ENCODE results near the gene KAZN. TPM values are rescaled to one million over a fixed set of nuclear protein-coding genes. Genes with fewer than 3 reads are reported as not detected.

KAZN gene
- total RNA-seq, 3 donors from 2014 or later: 0.35 to 1.7 (median 1.2) TPM

DNA sequence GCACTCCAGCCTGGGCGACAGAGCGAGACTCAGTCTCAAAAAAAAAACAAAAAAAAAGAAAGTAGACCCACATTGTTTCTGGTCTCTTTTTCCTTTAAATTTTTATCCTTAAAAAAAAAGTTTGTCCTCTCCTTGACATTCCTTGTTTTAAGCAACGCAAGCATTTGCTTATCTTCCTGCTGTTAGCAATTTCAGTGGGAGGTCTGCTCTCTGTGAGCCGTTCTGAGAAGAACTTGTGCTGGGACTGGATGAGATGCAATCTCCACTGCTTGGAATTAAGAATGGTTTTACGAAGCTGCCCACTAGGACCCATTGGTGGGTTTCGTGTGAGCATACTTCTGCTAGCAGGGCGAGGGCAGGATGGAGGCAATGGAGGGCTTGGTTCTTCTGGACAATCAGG, 329.9 kb downstream of the KAZN start:
- peaks cover 44% of the 10 kb centered on the region for H3K27me3 Mint-ChIP-seq (ENCODE audit: low read depth)
- DNase-seq (no peak), ATAC-seq (no peak)
- H3K9me3 Mint-ChIP-seq: no peaks in the 10 kb centered on the region
- H3K4me1 Mint-ChIP-seq (ENCODE audit: low read depth): peaks cover 6% of the 10 kb centered on the region
- H3K4me3 Mint-ChIP-seq: no peak overlapping the region
- H3K36me3 Mint-ChIP-seq (ENCODE audit: insufficient read depth): no peaks in the 10 kb centered on the region

DNA sequence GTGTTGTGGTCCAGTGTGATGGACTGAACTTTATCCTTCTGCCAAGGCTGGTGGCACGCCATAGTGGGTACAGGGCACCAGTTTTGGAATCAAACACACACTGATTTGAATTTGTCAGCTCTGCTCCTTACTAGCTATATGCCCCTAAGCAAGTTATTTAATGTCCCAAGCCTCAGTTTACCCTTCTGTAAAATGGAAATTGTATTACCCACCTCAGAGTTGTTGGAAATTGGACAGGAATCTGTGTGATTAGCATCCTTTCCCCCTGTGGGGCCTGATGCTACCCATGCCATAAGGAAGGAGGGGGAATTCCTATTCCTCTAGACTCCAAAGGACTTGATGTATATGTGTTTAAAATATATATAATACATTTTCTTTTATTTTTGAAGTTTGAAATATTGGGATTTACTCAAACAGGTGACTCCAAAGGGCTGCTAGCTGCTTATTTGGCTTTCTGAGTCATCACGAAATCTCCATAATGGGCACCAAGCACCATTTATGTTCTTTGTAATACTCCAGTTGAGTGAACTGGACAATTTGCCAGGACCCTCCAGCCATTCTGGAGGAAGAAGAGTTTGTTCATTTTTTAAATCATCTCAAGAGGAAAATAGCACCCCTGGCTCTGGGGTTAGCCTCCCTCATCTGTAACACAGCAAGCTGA, 330.5 kb downstream of the KAZN start:
- Mint-ChIP-seq H3K9me3 (no peaks in the 10 kb centered on the region), H3K4me1 (ENCODE audit: low read depth) (peaks cover 4% of the 10 kb centered on the region), H3K36me3 (ENCODE audit: insufficient read depth) (no peaks in the 10 kb centered on the region), H3K4me3 (no peak overlapping the region), H3K27me3 (ENCODE audit: low read depth) (peaks cover 40% of the 10 kb centered on the region)
- ATAC-seq (no peak), DNase-seq (no peak)

DNA sequence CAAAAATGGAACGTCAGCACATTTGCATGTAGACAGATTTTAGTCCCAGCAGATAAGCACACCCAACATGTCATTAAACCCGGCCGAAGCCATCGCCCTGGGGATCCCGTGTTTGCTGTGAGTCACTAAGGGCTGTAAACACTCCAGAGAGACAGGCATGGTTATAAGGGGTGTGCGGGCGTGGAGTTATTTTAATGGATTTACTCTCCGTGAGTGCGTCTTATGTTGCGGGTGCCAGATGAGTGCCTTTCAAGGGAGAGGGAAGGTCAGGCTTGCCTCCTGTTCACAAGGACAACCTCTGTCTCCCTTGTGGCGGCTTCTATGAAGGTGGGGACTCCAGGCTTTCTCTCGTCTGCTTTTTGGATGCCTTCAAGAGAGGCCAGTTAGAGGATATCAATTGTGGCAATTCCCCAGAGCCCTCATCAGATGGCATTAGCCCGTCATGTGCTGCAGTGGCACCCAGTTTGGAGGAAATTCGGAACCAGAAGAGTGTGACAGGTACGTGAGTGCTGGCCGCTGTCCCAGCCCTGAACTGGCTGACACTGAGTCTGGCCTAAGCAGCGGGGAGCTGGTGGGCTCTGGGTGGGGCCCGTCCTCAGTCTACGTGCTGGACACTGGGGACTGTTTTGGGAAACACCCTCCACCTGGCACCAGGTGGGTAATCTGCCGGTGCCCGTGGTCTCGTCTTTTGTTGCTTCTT, 331.2 kb downstream of the KAZN start:
- H3K4me1 Mint-ChIP-seq (ENCODE audit: low read depth): peaks cover 4% of the 10 kb centered on the region
- no peaks in the 10 kb centered on the region for H3K36me3 Mint-ChIP-seq (ENCODE audit: insufficient read depth)
- H3K4me3 Mint-ChIP-seq: no peak overlapping the region
- H3K9me3 Mint-ChIP-seq: no peaks in the 10 kb centered on the region
- H3K27me3 Mint-ChIP-seq (ENCODE audit: low read depth): peaks cover 40% of the 10 kb centered on the region
- ATAC-seq: no peak
- DNase-seq: no peak

DNA sequence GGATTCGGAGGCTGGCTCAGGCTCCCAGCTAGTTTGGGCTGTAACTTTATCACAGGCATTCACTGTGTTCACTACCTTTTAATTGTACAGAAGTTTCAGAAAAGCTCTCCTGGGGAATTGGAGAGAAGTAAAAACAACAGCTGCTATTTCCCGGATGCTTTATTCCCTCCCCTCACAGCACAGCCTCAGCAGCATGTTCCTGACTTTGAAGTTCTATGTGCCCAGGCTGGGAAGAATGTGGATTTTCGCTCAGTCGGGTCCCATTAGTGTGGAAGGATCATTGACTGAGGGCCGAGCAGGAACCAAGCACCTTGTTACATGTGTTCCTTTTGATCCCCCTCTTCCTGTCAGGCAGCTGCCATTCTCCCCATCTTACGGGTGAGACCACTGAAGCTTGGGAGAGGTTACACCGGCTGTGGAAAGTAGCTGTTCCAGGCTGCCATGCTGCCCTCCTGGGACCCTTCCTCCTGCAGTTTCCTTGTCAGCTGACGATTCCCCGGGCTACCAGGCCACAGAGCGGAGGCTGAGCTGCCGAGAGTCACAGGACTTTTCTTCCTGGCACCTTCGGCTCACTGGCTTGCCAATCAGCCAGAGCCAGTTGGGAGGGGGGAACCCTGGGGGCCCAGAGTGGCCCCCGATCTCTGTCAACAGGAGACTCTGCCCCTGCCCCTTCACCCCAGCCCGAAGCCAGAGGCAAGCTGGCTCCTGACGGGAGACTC, 331.9 kb downstream of the KAZN start:
- ATAC-seq: no peak
- no peaks in the 10 kb centered on the region for H3K9me3 Mint-ChIP-seq
- no peak for DNase-seq
- H3K4me1 Mint-ChIP-seq (ENCODE audit: low read depth): no peaks in the 10 kb centered on the region
- no peaks in the 10 kb centered on the region for H3K36me3 Mint-ChIP-seq (ENCODE audit: insufficient read depth)
- H3K4me3 Mint-ChIP-seq: no peak overlapping the region
- peaks cover 34% of the 10 kb centered on the region for H3K27me3 Mint-ChIP-seq (ENCODE audit: low read depth)

DNA sequence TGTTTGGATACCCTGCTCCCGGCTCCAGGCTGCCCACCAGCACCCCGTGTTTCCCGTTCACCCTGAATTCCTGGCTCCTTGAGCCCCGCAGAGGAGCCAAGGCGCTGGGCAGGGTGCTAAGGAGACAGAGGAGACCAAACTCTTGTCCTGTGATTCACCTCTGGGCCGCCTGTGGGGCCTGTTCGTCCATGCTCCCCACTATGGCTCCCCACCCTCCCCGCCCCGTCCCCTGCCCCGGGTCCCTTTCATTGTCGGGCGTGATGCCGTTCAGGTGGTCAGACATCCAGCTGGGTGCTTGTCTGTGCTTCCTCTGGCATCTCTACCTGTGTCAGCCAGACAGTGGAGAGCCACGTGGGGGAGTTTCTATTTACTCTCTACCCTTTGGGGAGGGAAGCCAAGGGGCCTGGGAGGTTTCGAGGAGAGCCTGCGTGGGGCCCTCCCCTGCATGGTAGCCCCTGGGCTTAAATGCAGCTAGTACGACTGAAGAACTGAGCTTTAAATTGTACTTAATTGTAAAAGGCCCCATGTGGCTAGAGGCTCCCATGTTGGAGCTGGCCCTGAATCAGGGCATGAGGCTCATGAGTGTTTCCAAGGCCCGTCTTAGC, 333.7 kb downstream of the KAZN start:
- Mint-ChIP-seq H3K4me3 (no peak overlapping the region), H3K9me3 (no peaks in the 10 kb centered on the region), H3K4me1 (ENCODE audit: low read depth) (no peaks in the 10 kb centered on the region), H3K36me3 (ENCODE audit: insufficient read depth) (no peaks in the 10 kb centered on the region), H3K27me3 (ENCODE audit: low read depth) (peaks cover 18% of the 10 kb centered on the region)
- DNase-seq (no peak), ATAC-seq (no peak)

DNA sequence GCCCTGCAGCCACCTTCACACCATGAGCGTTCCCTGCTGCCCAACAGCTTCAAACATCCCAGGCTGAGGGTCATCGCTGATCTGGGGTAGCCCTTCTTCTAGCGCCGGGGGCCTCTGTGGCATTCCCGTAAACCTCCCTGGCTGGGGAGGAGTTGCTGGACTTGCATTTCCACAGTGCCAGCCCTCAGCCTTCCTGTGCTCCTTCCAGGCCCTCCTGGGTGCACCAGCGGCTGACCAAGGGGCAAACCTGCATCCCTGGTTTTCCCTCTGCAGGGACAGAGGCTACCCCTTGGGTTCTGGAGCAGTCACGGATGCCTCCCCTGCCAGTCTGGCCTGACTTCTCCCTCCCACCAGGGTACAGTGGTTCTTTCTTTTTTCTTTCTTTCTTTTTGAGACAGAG, 336.4 kb downstream of the KAZN start:
- DNase-seq: no peak
- H3K4me3 Mint-ChIP-seq: no peak overlapping the region
- H3K4me1 Mint-ChIP-seq (ENCODE audit: low read depth): no peaks in the 10 kb centered on the region
- no peaks in the 10 kb centered on the region for H3K27me3 Mint-ChIP-seq (ENCODE audit: low read depth)
- no peak for ATAC-seq
- H3K9me3 Mint-ChIP-seq: no peaks in the 10 kb centered on the region
- no peaks in the 10 kb centered on the region for H3K36me3 Mint-ChIP-seq (ENCODE audit: insufficient read depth)

DNA sequence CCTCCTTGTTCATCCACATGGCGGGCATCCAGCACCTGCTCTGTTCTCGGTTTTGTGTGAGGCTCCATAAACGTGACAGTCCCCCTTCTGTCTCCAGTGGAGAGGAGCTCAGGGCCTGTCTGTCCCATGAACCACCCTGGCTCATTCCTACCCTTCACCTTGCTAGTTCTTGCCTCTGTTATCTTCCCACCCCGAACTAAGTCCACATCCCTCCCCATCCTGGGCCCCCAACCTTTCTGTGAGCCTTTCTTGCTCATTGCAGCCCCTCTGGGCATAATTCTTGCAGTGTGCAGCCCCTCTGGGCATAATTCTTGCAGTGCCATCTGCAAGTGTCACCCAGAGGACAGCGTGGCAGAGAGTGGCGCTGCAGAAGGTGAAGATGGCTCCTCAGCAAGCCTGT, 338.3 kb downstream of the KAZN start:
- ATAC-seq (no peak), DNase-seq (no peak)
- no peaks in the 10 kb centered on the region for H3K4me1 Mint-ChIP-seq (ENCODE audit: low read depth)
- H3K36me3 Mint-ChIP-seq (ENCODE audit: insufficient read depth): no peaks in the 10 kb centered on the region
- no peak overlapping the region for H3K4me3 Mint-ChIP-seq
- no peaks in the 10 kb centered on the region for H3K27me3 Mint-ChIP-seq (ENCODE audit: low read depth)
- no peaks in the 10 kb centered on the region for H3K9me3 Mint-ChIP-seq

DNA sequence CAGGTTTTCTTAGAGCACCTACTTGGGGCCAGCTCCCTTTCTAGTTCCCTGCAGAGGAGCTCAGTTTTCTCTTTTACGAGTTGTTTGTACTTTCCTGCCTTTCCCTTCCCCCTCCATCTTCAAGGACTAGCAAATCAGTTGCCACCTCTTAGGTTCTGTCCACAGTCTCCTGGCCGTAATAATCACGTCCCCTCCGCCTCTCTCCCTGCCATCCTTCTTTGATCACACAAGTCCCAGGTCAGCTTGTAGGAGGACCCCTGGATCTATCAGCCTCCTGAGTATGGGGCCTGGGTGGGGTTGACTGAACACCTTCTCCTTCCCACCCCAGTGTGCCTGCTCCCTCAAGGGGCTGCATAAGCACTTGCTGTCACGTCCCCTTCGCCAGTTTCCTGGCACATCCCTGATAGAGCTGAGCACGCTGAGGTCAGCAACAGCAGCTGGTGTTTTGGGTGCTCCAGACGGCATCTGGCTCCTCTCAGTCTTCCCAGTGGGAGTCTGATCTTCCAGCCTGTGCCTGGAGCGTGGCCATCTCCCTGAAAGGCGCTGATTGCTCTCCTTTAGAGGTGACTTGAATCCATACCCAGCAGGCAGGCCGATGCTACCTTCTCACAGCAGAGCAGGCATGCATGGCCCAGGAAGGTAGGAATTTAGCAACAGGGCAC, 338.9 kb downstream of the KAZN start:
- no peak for ATAC-seq
- H3K27me3 Mint-ChIP-seq (ENCODE audit: low read depth): no peaks in the 10 kb centered on the region
- no peaks in the 10 kb centered on the region for H3K4me1 Mint-ChIP-seq (ENCODE audit: low read depth)
- DNase-seq: no peak
- H3K4me3 Mint-ChIP-seq: no peak overlapping the region
- H3K36me3 Mint-ChIP-seq (ENCODE audit: insufficient read depth): no peaks in the 10 kb centered on the region
- no peaks in the 10 kb centered on the region for H3K9me3 Mint-ChIP-seq

DNA sequence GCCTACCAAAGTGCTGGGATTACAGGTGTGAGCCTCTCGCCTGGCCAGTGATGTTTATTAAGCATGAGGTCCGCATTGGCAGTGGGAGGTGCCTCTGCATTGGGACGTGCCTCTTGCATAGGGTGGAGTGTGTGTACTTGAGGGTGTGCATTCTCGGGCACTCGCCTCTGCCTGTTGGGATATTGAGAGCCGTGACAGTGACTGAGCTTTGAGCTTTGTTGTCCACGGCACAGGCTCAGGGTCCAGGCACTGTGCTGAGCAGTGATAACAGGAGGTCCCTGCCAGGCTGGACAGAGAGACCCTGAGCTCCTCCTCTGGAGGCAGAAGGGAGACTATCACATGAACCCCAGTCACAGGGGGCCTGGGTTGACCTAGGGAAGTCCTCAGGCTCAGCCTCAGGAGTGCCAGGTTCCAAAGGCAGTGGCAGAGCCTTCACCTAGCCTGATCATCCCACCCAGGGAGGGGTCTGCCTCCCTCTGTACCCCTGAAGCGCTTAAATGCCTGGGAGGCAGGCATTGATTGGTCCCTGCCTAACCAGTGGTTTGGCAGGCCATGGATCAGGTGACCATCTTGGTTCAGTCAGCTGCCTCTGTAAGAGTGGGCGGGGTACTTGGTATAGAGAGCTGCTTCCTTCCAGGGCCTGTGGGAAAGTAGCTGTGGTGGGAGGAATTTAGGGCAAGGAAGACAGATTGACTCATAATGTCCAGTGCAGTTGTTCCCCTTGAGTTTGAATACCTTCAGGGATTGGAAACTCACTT, 341.2 kb downstream of the KAZN start:
- no peaks in the 10 kb centered on the region for H3K27me3 Mint-ChIP-seq (ENCODE audit: low read depth)
- H3K36me3 Mint-ChIP-seq (ENCODE audit: insufficient read depth): no peaks in the 10 kb centered on the region
- H3K4me1 Mint-ChIP-seq (ENCODE audit: low read depth): no peaks in the 10 kb centered on the region
- H3K4me3 Mint-ChIP-seq: no peak overlapping the region
- ATAC-seq (no peak), DNase-seq (no peak)
- no peaks in the 10 kb centered on the region for H3K9me3 Mint-ChIP-seq

DNA sequence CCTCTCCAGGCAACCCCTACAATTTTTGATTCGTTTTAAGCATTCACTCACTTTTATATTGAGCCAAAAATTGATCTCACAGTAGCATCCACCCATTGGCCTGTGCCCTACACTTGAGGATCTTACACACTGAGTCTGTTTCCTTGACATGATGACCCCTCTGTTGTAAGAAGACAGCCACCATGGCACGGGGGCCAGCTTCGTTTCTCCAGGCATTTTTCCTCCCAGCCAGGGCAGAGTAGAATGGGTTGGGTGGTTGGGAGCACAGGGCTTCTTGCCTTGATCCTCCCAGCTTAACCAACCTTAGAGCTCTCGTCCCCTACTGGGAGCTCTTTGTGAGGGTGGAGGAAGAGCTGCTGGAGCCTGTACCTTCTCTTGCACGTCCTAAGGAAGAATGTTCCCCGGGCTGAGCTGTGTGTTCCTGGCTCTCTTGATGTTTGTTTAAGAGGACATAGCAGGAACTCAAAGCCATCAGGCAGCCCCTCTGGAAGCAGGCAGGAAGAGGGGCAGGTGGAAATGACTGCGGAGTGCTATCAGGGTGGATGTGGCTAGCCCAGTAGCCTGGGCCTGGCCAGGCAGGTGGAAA, 341.9 kb downstream of the KAZN start:
- ATAC-seq: no peak
- Mint-ChIP-seq H3K36me3 (ENCODE audit: insufficient read depth) (no peaks in the 10 kb centered on the region), H3K9me3 (no peaks in the 10 kb centered on the region), H3K4me3 (no peak overlapping the region), H3K27me3 (ENCODE audit: low read depth) (no peaks in the 10 kb centered on the region), H3K4me1 (ENCODE audit: low read depth) (no peaks in the 10 kb centered on the region)
- no peak for DNase-seq

DNA sequence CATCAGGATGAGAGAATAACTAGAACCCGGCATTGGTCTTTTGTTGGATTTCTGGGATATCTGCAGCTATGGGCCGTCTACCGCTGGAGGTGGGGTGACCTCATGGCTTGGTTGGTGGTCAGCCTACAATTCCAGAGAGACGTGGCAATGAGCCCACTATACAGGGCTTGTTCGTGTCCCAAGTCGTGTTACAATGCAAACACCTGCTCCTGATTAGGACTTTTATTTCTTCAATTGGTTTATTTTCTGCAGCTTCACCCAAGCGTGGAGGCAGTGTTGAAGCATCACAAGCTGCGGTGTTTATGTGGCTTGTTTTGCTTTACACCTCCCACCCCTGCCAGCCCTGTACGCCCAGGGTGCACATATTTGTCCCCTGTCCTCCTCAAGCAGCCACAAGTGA, 343.4 kb downstream of the KAZN start:
- Mint-ChIP-seq H3K27me3 (ENCODE audit: low read depth) (no peaks in the 10 kb centered on the region), H3K36me3 (ENCODE audit: insufficient read depth) (no peaks in the 10 kb centered on the region), H3K4me1 (ENCODE audit: low read depth) (no peaks in the 10 kb centered on the region), H3K9me3 (no peaks in the 10 kb centered on the region), H3K4me3 (no peak overlapping the region)
- ATAC-seq: no peak
- no peak for DNase-seq

DNA sequence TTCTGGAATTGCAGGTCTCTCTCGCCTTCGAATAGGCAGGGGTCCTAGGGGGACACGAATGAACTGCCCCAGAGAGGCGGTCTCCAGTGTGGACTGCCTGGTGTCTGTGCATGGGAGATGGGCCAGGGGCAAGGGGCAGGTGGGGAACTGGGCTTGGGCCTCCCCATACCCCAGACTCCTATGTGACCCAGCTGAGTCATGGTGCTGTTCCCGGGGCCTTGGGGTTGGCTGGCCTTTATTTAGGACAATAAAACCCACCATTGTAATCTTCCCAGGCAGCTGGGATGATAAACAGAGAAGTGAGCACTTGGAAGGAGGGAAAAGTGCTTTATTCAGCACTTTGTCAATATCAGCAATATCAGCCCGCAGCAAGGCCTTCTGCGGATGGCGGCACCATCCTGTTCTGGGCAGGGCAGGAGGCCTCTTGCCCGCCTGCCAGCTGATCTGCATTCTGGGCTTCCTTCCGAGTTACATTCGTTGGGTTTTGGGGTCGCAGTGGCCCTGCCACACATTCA, 346.0 kb downstream of the KAZN start:
- DNase-seq (no peak), ATAC-seq (no peak)
- Mint-ChIP-seq H3K36me3 (ENCODE audit: insufficient read depth) (no peaks in the 10 kb centered on the region), H3K4me3 (no peak overlapping the region), H3K4me1 (ENCODE audit: low read depth) (no peaks in the 10 kb centered on the region), H3K9me3 (no peaks in the 10 kb centered on the region), H3K27me3 (ENCODE audit: low read depth) (no peaks in the 10 kb centered on the region)
